ENCODE data around the gene AGAP3.

DNA sequence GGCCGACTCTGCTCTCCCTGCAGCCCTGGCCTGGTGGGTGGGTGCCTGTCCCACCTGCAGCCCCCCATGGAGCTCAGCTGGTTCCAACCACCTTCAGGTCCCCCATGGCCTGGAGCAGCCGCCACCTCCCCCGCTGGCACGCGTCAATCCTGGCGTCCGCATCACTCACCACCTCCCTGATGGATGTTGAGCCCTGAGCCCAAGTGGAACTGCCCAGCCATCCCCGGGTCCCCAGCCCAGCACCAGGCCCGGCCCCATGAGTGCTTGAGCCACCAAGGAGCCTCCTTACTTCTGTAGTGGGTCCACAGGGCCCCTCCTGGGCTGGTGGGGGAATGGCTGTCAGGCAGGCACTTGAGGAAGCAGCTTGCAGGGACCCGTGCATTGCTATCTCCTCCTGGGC, 14.6 kb downstream of the AGAP3 start:
- TF ChIP-seq POLR2A (IDR thresholded peaks at IDR 0.05; ENCODE audit: low read depth, low read length) (no peak), POLR2AphosphoS5 (IDR thresholded peaks at IDR 0.05; ENCODE audit: low read depth, low read length) (no peak)

All from GM12891 (cell line).